ENCODE data around the gene CSN2. TPM values are rescaled to one million over a fixed set of nuclear protein-coding genes. Genes with fewer than 3 reads are reported as not detected.

CSN2 gene
- total and polyA plus RNA-seq, 10 of the 15 experiments (the other 5 are each of a cell fraction or from before 2014, with no cell fraction given) = not detected

GRCh38 chr4:69936566-69936965 lies 29.0 kb downstream of the CSN2 start (continued):
- TF ChIP-seq, protein P1, sequence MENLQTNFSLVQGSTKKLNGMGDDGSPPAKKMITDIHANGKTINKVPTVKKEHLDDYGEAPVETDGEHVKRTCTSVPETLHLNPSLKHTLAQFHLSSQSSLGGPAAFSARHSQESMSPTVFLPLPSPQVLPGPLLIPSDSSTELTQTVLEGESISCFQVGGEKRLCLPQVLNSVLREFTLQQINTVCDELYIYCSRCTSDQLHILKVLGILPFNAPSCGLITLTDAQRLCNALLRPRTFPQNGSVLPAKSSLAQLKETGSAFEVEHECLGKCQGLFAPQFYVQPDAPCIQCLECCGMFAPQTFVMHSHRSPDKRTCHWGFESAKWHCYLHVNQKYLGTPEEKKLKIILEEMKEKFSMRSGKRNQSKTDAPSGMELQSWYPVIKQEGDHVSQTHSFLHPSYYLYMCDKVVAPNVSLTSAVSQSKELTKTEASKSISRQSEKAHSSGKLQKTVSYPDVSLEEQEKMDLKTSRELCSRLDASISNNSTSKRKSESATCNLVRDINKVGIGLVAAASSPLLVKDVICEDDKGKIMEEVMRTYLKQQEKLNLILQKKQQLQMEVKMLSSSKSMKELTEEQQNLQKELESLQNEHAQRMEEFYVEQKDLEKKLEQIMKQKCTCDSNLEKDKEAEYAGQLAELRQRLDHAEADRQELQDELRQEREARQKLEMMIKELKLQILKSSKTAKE (IDR thresholded peaks at IDR 0.05; ENCODE audit: low read depth, poor library complexity, severe bottlenecking) = no peak
- no peak for TF ChIP-seq RCOR1 (conservative IDR thresholded peaks at IDR 0.05; ENCODE audit: low read depth, low read length)

DNA sequence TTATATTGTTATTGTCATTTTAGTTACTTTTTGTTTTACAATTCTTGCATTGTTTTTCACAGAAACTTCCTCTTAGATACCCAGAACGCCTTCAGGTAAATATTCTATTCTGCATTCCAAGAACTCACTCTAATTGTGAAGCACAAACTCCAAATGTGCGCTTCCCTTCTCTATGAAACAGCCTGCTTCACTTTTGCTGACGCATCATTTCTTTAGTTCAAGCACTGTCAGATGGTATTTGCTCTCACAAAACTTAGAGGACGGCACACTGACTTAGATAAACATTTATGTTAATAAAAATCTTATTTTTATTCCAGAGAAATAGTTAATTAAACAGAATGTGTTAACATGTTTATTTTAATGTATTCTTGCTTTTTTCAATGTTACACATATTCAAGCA lies 31.4 kb downstream of the CSN2 start:
- ChIA-PET CTCF (no interaction called here), SMC1A (ENCODE audit: uncharacterized antibody, unreplicated experiment) (no interaction called here), POLR2A (no interaction called here), RAD21 (ENCODE audit: unreplicated experiment) (interaction anchor here (1.2 kb wide), 1 partner anchor 22 kb away, joined by 3 read pairs; no protein-coding TSS in a partner anchor)
- H3K4me1 ChIP-seq (ENCODE audit: control insufficient read depth, insufficient read depth, low read length) = no peaks in the 10 kb centered on the region
- no peak for DNase-seq (ENCODE audit: low read depth, low spot score)
- no peak overlapping the region for H3K9ac ChIP-seq (ENCODE audit: control insufficient read depth, insufficient read depth, low read length)
- in situ Hi-C loops (cut with MboI) (no loop called here), intact Hi-C loops (cut with micrococcal nuclease; ENCODE audit: unreplicated experiment) (no loop called here)
- H3K4me3 ChIP-seq = no peak overlapping the region
- H3K27ac ChIP-seq (ENCODE audit: control insufficient read depth, insufficient read depth) = no peak overlapping the region
- no peak overlapping the region for H2AFZ ChIP-seq (ENCODE audit: control insufficient read depth, low read depth, low read length)
- no peaks in the 10 kb centered on the region for H4K20me1 ChIP-seq (ENCODE audit: control insufficient read depth, insufficient read depth)
- ATAC-seq = no peak
- no peaks in the 10 kb centered on the region for H3K27me3 ChIP-seq (replicated peaks in 1 of 2; ENCODE audit: control insufficient read depth in 2 of 2, insufficient read depth in 2 of 2, low read length in 1 of 2)
- FAIRE-seq = no peak
- H3K4me2 ChIP-seq (ENCODE audit: control insufficient read depth, insufficient read depth) = no peak overlapping the region
- WGBS (ENCODE audit: insufficient coverage, insufficient replicate concordance, low lambda C conversion rate, missing lambda C conversion rate) = 46% methylated on average over 4 of the region's 4 CpGs
- BruUV-seq (replicated peaks) = no TSS peak
- no peaks in the 10 kb centered on the region for H3K79me2 ChIP-seq (ENCODE audit: control insufficient read depth, insufficient read depth, low read length)
- H3K9me3 ChIP-seq (replicated peaks; ENCODE audit: control insufficient read depth, insufficient read depth, low read length) = no peaks in the 10 kb centered on the region
- no peaks in the 10 kb centered on the region for H3K36me3 ChIP-seq (ENCODE audit: control insufficient read depth in 2 of 2, insufficient read depth in 2 of 2, low read length in 1 of 2)
- TF ChIP-seq, protein P2, sequence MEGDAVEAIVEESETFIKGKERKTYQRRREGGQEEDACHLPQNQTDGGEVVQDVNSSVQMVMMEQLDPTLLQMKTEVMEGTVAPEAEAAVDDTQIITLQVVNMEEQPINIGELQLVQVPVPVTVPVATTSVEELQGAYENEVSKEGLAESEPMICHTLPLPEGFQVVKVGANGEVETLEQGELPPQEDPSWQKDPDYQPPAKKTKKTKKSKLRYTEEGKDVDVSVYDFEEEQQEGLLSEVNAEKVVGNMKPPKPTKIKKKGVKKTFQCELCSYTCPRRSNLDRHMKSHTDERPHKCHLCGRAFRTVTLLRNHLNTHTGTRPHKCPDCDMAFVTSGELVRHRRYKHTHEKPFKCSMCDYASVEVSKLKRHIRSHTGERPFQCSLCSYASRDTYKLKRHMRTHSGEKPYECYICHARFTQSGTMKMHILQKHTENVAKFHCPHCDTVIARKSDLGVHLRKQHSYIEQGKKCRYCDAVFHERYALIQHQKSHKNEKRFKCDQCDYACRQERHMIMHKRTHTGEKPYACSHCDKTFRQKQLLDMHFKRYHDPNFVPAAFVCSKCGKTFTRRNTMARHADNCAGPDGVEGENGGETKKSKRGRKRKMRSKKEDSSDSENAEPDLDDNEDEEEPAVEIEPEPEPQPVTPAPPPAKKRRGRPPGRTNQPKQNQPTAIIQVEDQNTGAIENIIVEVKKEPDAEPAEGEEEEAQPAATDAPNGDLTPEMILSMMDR (IDR thresholded peaks at IDR 0.05 in 2 of 3, conservative IDR thresholded peaks at IDR 0.05 in 1 of 3; ENCODE audit: control insufficient read depth in 2 of 3, extremely low read depth in 1 of 3, insufficient read depth in 1 of 3, low read depth in 3 of 3, low read length in 3 of 3) = no peak
- TF ChIP-seq TCF12 (IDR thresholded peaks at IDR 0.05; ENCODE audit: low read depth, low read length) (no peak), NR2C2 (IDR thresholded peaks at IDR 0.05; ENCODE audit: borderline replicate concordance, control insufficient read depth, insufficient read length, low read depth) (no peak), GATAD2B (conservative IDR thresholded peaks at IDR 0.05; ENCODE audit: low read depth) (no peak), MEF2A (IDR thresholded peaks at IDR 0.05; ENCODE audit: insufficient read depth, low read depth, low read length) (no peak), CBX3 (IDR thresholded peaks at IDR 0.05; ENCODE audit: borderline replicate concordance, low read depth) (no peak), IRF5 (IDR thresholded peaks at IDR 0.05; ENCODE audit: borderline replicate concordance) (no peak)
- TF ChIP-seq, protein P1 (IDR thresholded peaks at IDR 0.05; ENCODE audit: low read depth, poor library complexity, severe bottlenecking) = no peak
- TF ChIP-seq, protein P3, sequence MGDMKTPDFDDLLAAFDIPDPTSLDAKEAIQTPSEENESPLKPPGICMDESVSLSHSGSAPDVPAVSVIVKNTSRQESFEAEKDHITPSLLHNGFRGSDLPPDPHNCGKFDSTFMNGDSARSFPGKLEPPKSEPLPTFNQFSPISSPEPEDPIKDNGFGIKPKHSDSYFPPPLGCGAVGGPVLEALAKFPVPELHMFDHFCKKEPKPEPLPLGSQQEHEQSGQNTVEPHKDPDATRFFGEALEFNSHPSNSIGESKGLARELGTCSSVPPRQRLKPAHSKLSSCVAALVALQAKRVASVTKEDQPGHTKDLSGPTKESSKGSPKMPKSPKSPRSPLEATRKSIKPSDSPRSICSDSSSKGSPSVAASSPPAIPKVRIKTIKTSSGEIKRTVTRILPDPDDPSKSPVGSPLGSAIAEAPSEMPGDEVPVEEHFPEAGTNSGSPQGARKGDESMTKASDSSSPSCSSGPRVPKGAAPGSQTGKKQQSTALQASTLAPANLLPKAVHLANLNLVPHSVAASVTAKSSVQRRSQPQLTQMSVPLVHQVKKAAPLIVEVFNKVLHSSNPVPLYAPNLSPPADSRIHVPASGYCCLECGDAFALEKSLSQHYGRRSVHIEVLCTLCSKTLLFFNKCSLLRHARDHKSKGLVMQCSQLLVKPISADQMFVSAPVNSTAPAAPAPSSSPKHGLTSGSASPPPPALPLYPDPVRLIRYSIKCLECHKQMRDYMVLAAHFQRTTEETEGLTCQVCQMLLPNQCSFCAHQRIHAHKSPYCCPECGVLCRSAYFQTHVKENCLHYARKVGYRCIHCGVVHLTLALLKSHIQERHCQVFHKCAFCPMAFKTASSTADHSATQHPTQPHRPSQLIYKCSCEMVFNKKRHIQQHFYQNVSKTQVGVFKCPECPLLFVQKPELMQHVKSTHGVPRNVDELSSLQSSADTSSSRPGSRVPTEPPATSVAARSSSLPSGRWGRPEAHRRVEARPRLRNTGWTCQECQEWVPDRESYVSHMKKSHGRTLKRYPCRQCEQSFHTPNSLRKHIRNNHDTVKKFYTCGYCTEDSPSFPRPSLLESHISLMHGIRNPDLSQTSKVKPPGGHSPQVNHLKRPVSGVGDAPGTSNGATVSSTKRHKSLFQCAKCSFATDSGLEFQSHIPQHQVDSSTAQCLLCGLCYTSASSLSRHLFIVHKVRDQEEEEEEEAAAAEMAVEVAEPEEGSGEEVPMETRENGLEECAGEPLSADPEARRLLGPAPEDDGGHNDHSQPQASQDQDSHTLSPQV (IDR thresholded peaks at IDR 0.05) = no peak

All from GM12878 (cell line).